ENCODE results near the gene SLC39A11.

- TF ChIP-seq CTCF (IDR thresholded peaks at IDR 0.05) = no peak
- no peak for TF ChIP-seq POLR2A (IDR thresholded peaks at IDR 0.05)
Observed at GRCh38 chr17:73050797-73051196, 41.7 kb downstream of the SLC39A11 start.

Data from thyroid gland (tissue), 4 donors.